Measurements from ENCODE around the gene NRF1.
"Not testable (repeated sequence)": the region's sequence is repeated elsewhere in the genome, so short reads cannot be mapped to it uniquely, and the experiment has no call there.

The NRF1 gene

GRCh38 chr7:129649128-129649690, 37.7 kb downstream of the NRF1 start:
- no peak for DNase-seq

- no peak for DNase-seq
These were observed 38.7 kb downstream of the NRF1 start for GRCh38 chr7:129650056-129650758.

GRCh38 chr7:129652914-129653313, 41.4 kb downstream of the NRF1 start:
- no peak for DNase-seq

GRCh38 chr7:129655811-129656210, 44.3 kb downstream of the NRF1 start:
- no peak for DNase-seq

- no peak for DNase-seq
These were observed 45.8 kb downstream of the NRF1 start for GRCh38 chr7:129657363-129657762.

- DNase-seq = not testable (repeated sequence)
These were observed 48.4 kb downstream of the NRF1 start for GRCh38 chr7:129659907-129660306.

- no peak for DNase-seq
These were observed 50.2 kb downstream of the NRF1 start for GRCh38 chr7:129661645-129662182.

GRCh38 chr7:129663240-129663639, 51.7 kb downstream of the NRF1 start:
- not testable (repeated sequence) for DNase-seq

GRCh38 chr7:129664029-129665012, 52.8 kb downstream of the NRF1 start:
- no peak for DNase-seq

- DNase-seq = no peak
These were observed 53.5 kb downstream of the NRF1 start for GRCh38 chr7:129665013-129665401.

- DNase-seq = no peak
These were observed 55.6 kb downstream of the NRF1 start for GRCh38 chr7:129667116-129667515.

GRCh38 chr7:129667551-129667950, 56.0 kb downstream of the NRF1 start:
- no peak for DNase-seq

GRCh38 chr7:129669901-129670300, 58.4 kb downstream of the NRF1 start:
- DNase-seq = no peak

GRCh38 chr7:129670656-129671055, 59.1 kb downstream of the NRF1 start:
- no peak for DNase-seq

GRCh38 chr7:129671266-129671665, 59.7 kb downstream of the NRF1 start:
- DNase-seq = no peak

GRCh38 chr7:129674475-129674874, 63.0 kb downstream of the NRF1 start:
- not testable (repeated sequence) for DNase-seq

GRCh38 chr7:129675521-129675920, 64.0 kb downstream of the NRF1 start:
- DNase-seq = no peak

GRCh38 chr7:129676017-129676897, 64.7 kb downstream of the NRF1 start:
- no peak for DNase-seq

GRCh38 chr7:129677796-129678195, 66.3 kb downstream of the NRF1 start:
- no peak for DNase-seq

GRCh38 chr7:129678606-129679005, 67.1 kb downstream of the NRF1 start:
- DNase-seq = no peak

GRCh38 chr7:129680400-129680799, 68.9 kb downstream of the NRF1 start:
- no peak for DNase-seq

GRCh38 chr7:129684777-129685176, 73.3 kb downstream of the NRF1 start:
- no peak for DNase-seq

All from NK-92 treated with Interleukin-12 subunit alpha and Interleukin-12 subunit beta, amount 100 ng/mL, for 24 hours (cell line).